Right lobe of liver (tissue), 4 donors: Measurements from ENCODE around the gene DYRK1A.

ENCODE experiments used
- CTCF ChIP-seq, 4 donors: fragments of 200-600 bp in 3 of 4; fragments of 450-650 bp in 1 of 4; IDR thresholded peaks; one replicate each; pipeline versions ENCODE4 v1.5.1 to v1.8.0; 2016 to 2022; ENCODE audit warnings: antibody characterized with exemption in 4 of 4, mild to moderate bottlenecking in 2 of 4
- POLR2A ChIP-seq: fragments of 450-650 bp; IDR thresholded peaks from one replicate; pipeline ENCODE4 v1.6.1; 2017; ENCODE audit warnings: antibody characterized with exemption, mild to moderate bottlenecking
- donor health status: DM: no; HTN: no; CAD: no.
- donor health status: DM: no; HTN: no; CAD: no.
- donor health status: DM: no; HTN: yes; CAD: no.

DNA sequence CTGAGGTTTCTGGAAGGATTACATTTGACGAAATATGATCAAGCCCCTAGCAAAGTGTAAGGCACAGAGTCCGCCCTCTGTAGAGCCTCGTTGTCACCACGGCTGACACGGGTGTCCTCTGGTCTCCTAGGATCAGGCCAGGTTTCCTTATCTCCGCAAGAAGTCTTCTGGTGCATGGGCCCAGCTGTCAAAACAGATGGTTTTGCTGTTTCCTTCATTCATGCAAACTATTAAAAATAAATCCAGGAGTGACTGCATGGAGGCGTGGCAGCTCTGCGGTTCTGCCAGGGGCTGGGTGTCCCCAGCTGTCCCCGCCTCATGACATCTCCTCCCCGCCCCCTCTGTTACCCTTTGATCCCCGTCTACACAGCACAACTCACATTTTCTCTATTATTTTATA, 209.0 kb downstream of the DYRK1A start:
- TF ChIP-seq CTCF (IDR thresholded peaks at IDR 0.05) (no peak), POLR2A (no peak)
